Spinal cord (tissue), 10 donors: Measurements from ENCODE around the gene LHX6. TPM values are rescaled to one million over a fixed set of nuclear protein-coding genes. Genes with fewer than 3 reads are reported as not detected.

ENCODE experiments used
- DNase-seq, 6 donors: peaks; one replicate each; pipeline versions ENCODE4 v3.0.0 to v3.0.0-alpha.2; 2013 to 2015; ENCODE audit warnings: low spot score in 6 of 6, low read depth in 4 of 6
- H3K27ac ChIP-seq: one replicate; pipeline ENCODE4 v1.5.1; 2013; ENCODE audit warnings: low read depth, low read length, control low read depth
- H3K27me3 ChIP-seq: one replicate; pipeline ENCODE4 v1.6.1; 2013; ENCODE audit warnings: low read length; ENCODE audit not compliant: control insufficient read depth, insufficient read depth
- H3K36me3 ChIP-seq: one replicate; pipeline ENCODE4 v1.6.1; 2013; ENCODE audit warnings: low read length; ENCODE audit not compliant: control insufficient read depth, insufficient read depth
- H3K4me1 ChIP-seq: one replicate; pipeline ENCODE4 v1.6.1; 2013; ENCODE audit warnings: low read length; ENCODE audit not compliant: control insufficient read depth, insufficient read depth
- H3K4me3 ChIP-seq: one replicate; pipeline ENCODE4 v1.5.1; 2013; ENCODE audit warnings: low read depth, low read length, control low read depth
- H3K9me3 ChIP-seq: one replicate; pipeline ENCODE4 v1.6.1; 2013; ENCODE audit warnings: low read length; ENCODE audit not compliant: control insufficient read depth, insufficient read depth
- WGBS: methylation state at CpG from one replicate; pipeline ENCODE4 v1.1.5; 2013; ENCODE audit warnings: missing lambda C conversion rate; ENCODE audit not compliant: insufficient coverage; 5-methylcytosine and 5-hydroxymethylcytosine counted together
- polyA plus RNA-seq, 2 donors: library from polyadenylated mRNA; unstranded; fragments of 120-200 nt; gene quantifications; one replicate each; pipeline ENCODE4 v1.2.1, GENCODE V29; 2013; ENCODE audit not compliant: insufficient read length in 2 of 2
- total RNA-seq, 2 donors: library from RNA; depleted of rRNA in 1 of 2; stranded (reverse); fragments of 120-200 nt in 1 of 2; fragments of >200 nt in 1 of 2; gene quantifications; one replicate each; pipeline versions ENCODE4 v1.2.3 to v1.2.4, GENCODE V29; 2013 to 2014
- donor health status: healthy.

Gene LHX6
- total and polyA plus RNA-seq, 4 donors = 0.99 to 5.1 (median 3.2) TPM

DNA sequence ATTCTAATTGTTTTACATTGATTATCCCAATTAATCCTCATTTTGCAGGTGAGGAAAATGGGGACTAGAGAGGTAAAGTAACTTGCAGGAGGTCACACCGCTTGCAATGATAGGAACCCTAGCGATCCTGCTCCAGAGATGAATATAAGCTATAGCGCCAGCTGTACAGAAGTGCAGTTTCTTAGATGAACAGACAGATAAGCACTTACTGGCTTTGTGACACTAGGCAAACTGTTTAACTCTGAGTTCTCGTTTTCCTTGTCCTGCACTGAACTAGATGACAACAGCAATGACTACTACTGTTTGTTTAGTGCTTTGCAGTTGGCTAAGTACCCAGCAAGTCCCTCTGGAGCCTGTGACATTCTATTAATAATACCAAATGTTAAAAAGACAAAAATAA is 11.1 kb downstream of the LHX6 start:
- peaks cover 97% of the 10 kb centered on the region for H3K27me3 ChIP-seq

DNA sequence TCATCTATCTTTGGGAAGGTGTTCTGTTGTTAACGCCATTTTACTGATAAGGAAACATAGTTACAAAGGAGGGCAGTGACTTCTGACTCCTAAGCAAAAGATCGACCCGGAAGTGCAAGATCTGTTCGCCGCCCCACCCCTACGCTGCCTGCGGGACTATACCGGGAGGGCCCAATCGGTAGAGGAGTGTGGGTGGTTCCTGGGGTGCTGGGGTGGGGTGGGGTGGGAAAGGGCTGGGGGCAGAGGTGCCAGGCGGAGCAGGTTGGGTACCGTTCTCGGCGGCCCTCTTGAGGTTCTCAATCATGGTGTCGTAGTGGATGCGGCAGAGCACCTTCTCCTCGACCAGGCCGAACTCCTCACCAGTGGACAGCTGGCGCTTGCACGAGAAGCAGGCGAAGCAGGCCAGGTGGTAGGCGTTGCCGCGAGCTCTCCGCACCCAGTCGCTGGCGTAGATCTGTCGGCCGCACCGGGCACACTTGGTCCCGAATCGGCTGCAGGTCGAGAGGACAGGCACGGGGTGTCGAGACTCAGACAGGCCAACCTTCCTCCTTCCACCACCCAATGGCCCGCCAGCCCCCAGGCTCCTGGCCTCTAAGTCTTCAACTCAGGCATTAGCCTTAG is 11.8 kb downstream of the LHX6 start:
- Histone ChIP-seq H3K27me3 (peaks cover 97% of the 10 kb centered on the region), H3K27ac (no peak overlapping the region), H3K4me1 (peaks cover 46% of the 10 kb centered on the region), H3K9me3 (no peaks in the 10 kb centered on the region), H3K36me3 (no peaks in the 10 kb centered on the region), H3K4me3 (no peak overlapping the region)
- WGBS = 7% methylated on average over 33 of the region's 35 CpGs
- no peak for DNase-seq

More for the DNA sequence above, 11.1 kb downstream of the LHX6 start:
- WGBS = 27% methylated on average over 3 of the region's 4 CpGs
- Histone ChIP-seq H3K9me3 (no peaks in the 10 kb centered on the region), H3K4me3 (no peak overlapping the region), H3K4me1 (peaks cover 46% of the 10 kb centered on the region), H3K27ac (no peak overlapping the region), H3K36me3 (no peaks in the 10 kb centered on the region)
- no peak for DNase-seq

DNA sequence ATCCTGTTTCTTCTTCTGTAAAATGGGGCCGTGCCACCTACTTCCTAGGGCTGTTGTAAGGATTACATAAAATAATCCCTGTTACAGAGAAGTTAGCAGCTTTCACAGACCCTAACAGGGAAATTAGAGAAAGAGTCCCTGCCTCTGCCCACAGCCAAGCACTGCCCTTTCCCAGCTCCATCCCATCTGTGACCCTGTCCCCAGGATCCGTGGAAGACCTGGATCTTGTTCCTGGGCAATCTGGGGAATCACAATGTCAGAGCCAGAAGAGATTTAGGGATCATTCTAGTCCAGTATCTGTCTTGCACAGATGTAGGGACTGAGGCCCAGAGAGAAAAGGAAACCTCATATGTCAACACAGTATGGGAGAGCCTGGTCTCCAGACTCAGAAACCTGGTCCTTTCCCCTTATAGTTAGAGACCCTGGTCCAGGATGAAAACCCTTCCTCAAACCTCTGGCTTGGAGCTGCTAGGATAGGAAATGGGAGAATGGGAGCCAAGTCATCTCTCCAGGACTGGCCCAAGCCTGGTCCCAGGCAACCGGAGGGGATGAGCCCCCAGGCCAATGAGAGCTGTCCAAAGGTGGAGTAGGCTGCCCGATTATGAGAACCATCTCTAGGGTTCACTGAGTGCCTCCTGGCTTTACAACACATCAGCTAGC is 12.5 kb downstream of the LHX6 start:
- DNase-seq = no peak
- H3K4me1 ChIP-seq = peaks cover 41% of the 10 kb centered on the region
- no peak overlapping the region for H3K4me3 ChIP-seq
- H3K9me3 ChIP-seq = no peaks in the 10 kb centered on the region
- H3K27me3 ChIP-seq = peaks cover 97% of the 10 kb centered on the region
- 37% methylated on average over 2 of the region's 4 CpGs for WGBS
- H3K36me3 ChIP-seq = no peaks in the 10 kb centered on the region
- H3K27ac ChIP-seq = no peak overlapping the region

- H3K9me3 ChIP-seq = no peaks in the 10 kb centered on the region
- H3K27ac ChIP-seq = no peak overlapping the region
- no peaks in the 10 kb centered on the region for H3K36me3 ChIP-seq
- DNase-seq = no peak
- H3K4me3 ChIP-seq = no peak overlapping the region
- H3K4me1 ChIP-seq = peaks cover 37% of the 10 kb centered on the region
- peaks cover 97% of the 10 kb centered on the region for H3K27me3 ChIP-seq
- 86% methylated on average over 1 of the region's 1 CpG for WGBS
Measured at GRCh38 chr9:122215663-122216062, 13.1 kb downstream of the LHX6 start.

DNA sequence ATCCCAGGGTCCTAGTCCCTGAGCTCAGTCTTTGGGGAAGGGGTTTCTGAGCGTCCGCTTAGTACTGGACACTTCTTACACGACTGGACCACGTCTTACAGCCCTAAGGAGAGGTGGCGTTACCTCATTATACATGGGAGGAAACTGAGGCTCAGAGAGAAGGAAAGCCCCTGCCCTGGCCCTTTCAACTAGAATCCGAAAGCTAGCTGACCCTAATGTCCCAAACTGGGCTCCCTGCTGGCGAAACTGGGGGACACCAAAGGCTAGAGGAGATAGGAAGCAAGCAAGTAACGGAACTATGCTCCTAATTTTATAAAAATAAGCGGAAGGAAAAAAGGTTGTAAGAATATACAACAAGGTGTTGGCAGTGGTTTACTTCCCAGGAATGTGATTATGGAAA is 14.2 kb downstream of the LHX6 start:
- peaks cover 89% of the 10 kb centered on the region for H3K27me3 ChIP-seq
- no peak overlapping the region for H3K4me3 ChIP-seq
- no peaks in the 10 kb centered on the region for H3K36me3 ChIP-seq
- WGBS = 33% methylated on average over 4 of the region's 9 CpGs
- H3K9me3 ChIP-seq = no peaks in the 10 kb centered on the region
- H3K27ac ChIP-seq = no peak overlapping the region
- peaks cover 26% of the 10 kb centered on the region for H3K4me1 ChIP-seq
- no peak for DNase-seq

GRCh38 chr9:122213589-122214413 is 15.0 kb downstream of the LHX6 start:
- Histone ChIP-seq H3K27ac (no peak overlapping the region), H3K27me3 (peaks cover 82% of the 10 kb centered on the region), H3K4me1 (peaks cover 19% of the 10 kb centered on the region), H3K4me3 (no peak overlapping the region), H3K36me3 (no peaks in the 10 kb centered on the region), H3K9me3 (no peaks in the 10 kb centered on the region)
- peak in 2 of 6 donors; percentile 45 to 62 for DNase-seq
- under 1% methylated on average over 93 of the region's 93 CpGs for WGBS

- H3K4me1 ChIP-seq = peaks cover 16% of the 10 kb centered on the region
- no peaks in the 10 kb centered on the region for H3K9me3 ChIP-seq
- DNase-seq = no peak
- peaks cover 75% of the 10 kb centered on the region for H3K27me3 ChIP-seq
- H3K27ac ChIP-seq = no peak overlapping the region
- 28% methylated on average over 19 of the region's 20 CpGs for WGBS
- H3K4me3 ChIP-seq = no peak overlapping the region
- no peaks in the 10 kb centered on the region for H3K36me3 ChIP-seq
Measured at GRCh38 chr9:122213102-122213588, 15.6 kb downstream of the LHX6 start.

- H3K36me3 ChIP-seq = no peaks in the 10 kb centered on the region
- H3K27ac ChIP-seq = no peak overlapping the region
- H3K4me3 ChIP-seq = no peak overlapping the region
- H3K4me1 ChIP-seq = peaks cover 16% of the 10 kb centered on the region
- peaks cover 71% of the 10 kb centered on the region for H3K27me3 ChIP-seq
- DNase-seq = no peak
- WGBS = 74% methylated on average over 6 of the region's 7 CpGs
- no peaks in the 10 kb centered on the region for H3K9me3 ChIP-seq
Measured at GRCh38 chr9:122212473-122213004, 16.2 kb downstream of the LHX6 start.

GRCh38 chr9:122209451-122209850 is 19.3 kb downstream of the LHX6 start:
- peaks cover 24% of the 10 kb centered on the region for H3K4me1 ChIP-seq
- 92% methylated on average over 11 of the region's 12 CpGs for WGBS
- H3K27ac ChIP-seq = no peak overlapping the region
- H3K9me3 ChIP-seq = no peaks in the 10 kb centered on the region
- no peak for DNase-seq
- no peaks in the 10 kb centered on the region for H3K36me3 ChIP-seq
- H3K27me3 ChIP-seq = peaks cover 46% of the 10 kb centered on the region
- no peak overlapping the region for H3K4me3 ChIP-seq
